Measurements from ENCODE around the gene AGBL4. TPM values are rescaled to one million over a fixed set of nuclear protein-coding genes. Genes with fewer than 3 reads are reported as not detected.

AGBL4 gene
- total RNA-seq, 1 experiment from 2014 or later: 0.33 TPM

DNA sequence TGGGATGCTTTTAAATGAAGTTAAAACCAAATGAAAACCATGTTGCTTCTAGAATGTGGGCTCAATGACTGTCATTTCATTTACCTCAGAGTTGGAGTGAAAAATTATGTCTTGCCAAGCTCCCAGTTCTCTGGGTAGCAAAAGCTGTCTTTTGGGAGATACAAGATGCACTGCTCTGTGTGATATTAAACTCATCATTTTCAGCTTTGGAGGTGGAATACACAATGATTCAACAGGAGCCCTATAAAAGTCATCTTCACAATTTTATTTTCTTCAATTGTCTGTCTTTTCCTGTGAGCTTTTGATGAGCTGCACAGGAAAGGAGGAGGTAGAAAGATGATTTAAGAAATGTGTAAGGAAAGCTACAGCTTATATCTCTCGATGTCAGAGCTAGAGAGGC lies 1431.4 kb downstream of the AGBL4 start:
- TF ChIP-seq EZH2phosphoT487 (IDR thresholded peaks at IDR 0.05; ENCODE audit: borderline replicate concordance, low read length) (no peak), EZH2 (IDR thresholded peaks at IDR 0.05; ENCODE audit: low read length, unreplicated experiment) (no peak)
- TF ChIP-seq, protein P1, sequence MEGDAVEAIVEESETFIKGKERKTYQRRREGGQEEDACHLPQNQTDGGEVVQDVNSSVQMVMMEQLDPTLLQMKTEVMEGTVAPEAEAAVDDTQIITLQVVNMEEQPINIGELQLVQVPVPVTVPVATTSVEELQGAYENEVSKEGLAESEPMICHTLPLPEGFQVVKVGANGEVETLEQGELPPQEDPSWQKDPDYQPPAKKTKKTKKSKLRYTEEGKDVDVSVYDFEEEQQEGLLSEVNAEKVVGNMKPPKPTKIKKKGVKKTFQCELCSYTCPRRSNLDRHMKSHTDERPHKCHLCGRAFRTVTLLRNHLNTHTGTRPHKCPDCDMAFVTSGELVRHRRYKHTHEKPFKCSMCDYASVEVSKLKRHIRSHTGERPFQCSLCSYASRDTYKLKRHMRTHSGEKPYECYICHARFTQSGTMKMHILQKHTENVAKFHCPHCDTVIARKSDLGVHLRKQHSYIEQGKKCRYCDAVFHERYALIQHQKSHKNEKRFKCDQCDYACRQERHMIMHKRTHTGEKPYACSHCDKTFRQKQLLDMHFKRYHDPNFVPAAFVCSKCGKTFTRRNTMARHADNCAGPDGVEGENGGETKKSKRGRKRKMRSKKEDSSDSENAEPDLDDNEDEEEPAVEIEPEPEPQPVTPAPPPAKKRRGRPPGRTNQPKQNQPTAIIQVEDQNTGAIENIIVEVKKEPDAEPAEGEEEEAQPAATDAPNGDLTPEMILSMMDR (conservative IDR thresholded peaks at IDR 0.05; ENCODE audit: low read depth, low read length): no peak
- Histone ChIP-seq H3K9me3 (ENCODE audit: low read length) (no peaks in the 10 kb centered on the region), H3K9me2 (replicated peaks; ENCODE audit: low read length) (no peaks in the 10 kb centered on the region), H3K27ac (ENCODE audit: low read length) (no peak overlapping the region), H3K4me1 (ENCODE audit: insufficient read depth, low read length) (no peaks in the 10 kb centered on the region), H2AFZ (ENCODE audit: low read length) (no peak overlapping the region), H3K79me2 (ENCODE audit: low read length) (no peaks in the 10 kb centered on the region), H3K4me3 (ENCODE audit: low read length) (no peak overlapping the region), H3F3A (ENCODE audit: low read length, unreplicated experiment) (no peaks in the 10 kb centered on the region), H3K4me2 (ENCODE audit: low read length) (no peak overlapping the region), H3K27me3 (ENCODE audit: low read length) (peaks cover 26% of the 10 kb centered on the region; the same call in 1 of the 2 replicates), H3K9ac (ENCODE audit: low read length) (no peak overlapping the region), H3K36me3 (ENCODE audit: low read depth, low read length) (no peaks in the 10 kb centered on the region), H4K20me1 (ENCODE audit: low read length) (no peaks in the 10 kb centered on the region)
- BruUV-seq (replicated peaks): no TSS peak
- no peak for ATAC-seq
- ChIA-PET POLR2A (ENCODE audit: unreplicated experiment) (no interaction called here), CTCF (interaction anchor here (0.6 kb wide), 1 partner anchor 120 kb away, joined by 5 read pairs; the partner anchor contains the start of gene SPATA6)
- DNase-seq: no peak
- intact Hi-C loops (cut with micrococcal nuclease): no loop called here

DNA sequence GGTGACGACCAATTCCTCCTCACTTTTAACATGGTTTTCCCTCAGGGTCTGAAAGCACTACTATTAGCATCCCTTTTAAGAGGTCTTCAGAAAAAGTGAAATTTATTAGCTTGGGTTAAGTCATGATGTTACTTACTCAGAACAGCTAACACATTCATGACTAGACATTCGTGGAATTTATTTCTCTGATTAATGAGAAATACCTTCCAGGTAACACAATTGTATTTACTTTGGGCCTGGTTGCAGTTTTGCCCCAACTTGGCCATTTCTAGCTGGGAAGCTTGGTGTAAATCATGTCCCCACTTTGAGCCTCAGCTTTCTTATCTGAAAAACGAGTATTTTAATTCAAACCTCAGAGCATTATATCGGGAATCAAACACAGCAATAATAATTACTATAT lies 1432.6 kb downstream of the AGBL4 start:
- Histone ChIP-seq H3K4me2 (ENCODE audit: low read length) (no peak overlapping the region), H3K27me3 (ENCODE audit: low read length) (peaks cover 37% of the 10 kb centered on the region; the same call in 1 of the 2 replicates), H3K79me2 (ENCODE audit: low read length) (no peaks in the 10 kb centered on the region), H3K27ac (ENCODE audit: low read length) (no peak overlapping the region), H3K4me1 (ENCODE audit: insufficient read depth, low read length) (no peaks in the 10 kb centered on the region), H3K9me3 (ENCODE audit: low read length) (no peaks in the 10 kb centered on the region), H2AFZ (ENCODE audit: low read length) (no peak overlapping the region), H3K9ac (ENCODE audit: low read length) (no peak overlapping the region), H3K4me3 (ENCODE audit: low read length) (no peak overlapping the region), H3K9me2 (replicated peaks; ENCODE audit: low read length) (no peaks in the 10 kb centered on the region), H3K36me3 (ENCODE audit: low read depth, low read length) (no peaks in the 10 kb centered on the region), H3F3A (ENCODE audit: low read length, unreplicated experiment) (no peaks in the 10 kb centered on the region), H4K20me1 (ENCODE audit: low read length) (no peaks in the 10 kb centered on the region)
- intact Hi-C loops (cut with micrococcal nuclease): no loop called here
- BruUV-seq (replicated peaks): no TSS peak
- CTCF ChIA-PET: interaction anchor here (0.5 kb wide), 1 partner anchor 226 kb away, joined by 3 read pairs; no protein-coding TSS in a partner anchor
- POLR2A ChIA-PET (ENCODE audit: unreplicated experiment): no interaction called here
- no peak for DNase-seq
- ATAC-seq: no peak
- TF ChIP-seq EZH2phosphoT487 (IDR thresholded peaks at IDR 0.05; ENCODE audit: borderline replicate concordance, low read length): no peak
- TF ChIP-seq, protein P1 (conservative IDR thresholded peaks at IDR 0.05; ENCODE audit: low read depth, low read length): no peak

DNA sequence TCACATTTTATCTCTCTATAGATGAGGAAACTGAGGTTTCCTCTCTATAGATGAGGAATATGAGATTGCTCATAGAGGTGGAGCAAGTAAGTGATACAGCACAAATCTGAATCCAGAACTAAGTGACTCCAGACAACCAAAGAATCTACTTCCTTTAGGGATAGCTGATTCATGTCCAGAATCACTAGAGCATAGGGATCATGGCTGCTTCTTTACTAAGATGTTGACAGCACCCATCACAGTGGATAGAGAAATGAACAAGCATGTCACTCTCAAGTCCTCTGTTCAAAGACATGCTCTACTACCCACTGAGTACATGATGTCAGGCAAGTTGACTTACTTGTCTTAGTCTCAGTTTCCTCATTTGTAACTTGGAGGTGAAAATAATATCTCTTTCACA lies 1435.7 kb downstream of the AGBL4 start:
- BruUV-seq (replicated peaks): no TSS peak
- no peak for TF ChIP-seq EZH2 (IDR thresholded peaks at IDR 0.05; ENCODE audit: low read length, unreplicated experiment)
- TF ChIP-seq, protein P1 (conservative IDR thresholded peaks at IDR 0.05; ENCODE audit: low read depth, low read length): no peak
- TF ChIP-seq EZH2phosphoT487 (IDR thresholded peaks at IDR 0.05; ENCODE audit: borderline replicate concordance, low read length): no peak
- peaks cover 55% of the 10 kb centered on the region for H3K27me3 ChIP-seq (ENCODE audit: low read length)

More for the DNA sequence above, 1435.7 kb downstream of the AGBL4 start:
- no peak for ATAC-seq
- Histone ChIP-seq H3K36me3 (ENCODE audit: low read depth, low read length) (no peaks in the 10 kb centered on the region), H2AFZ (ENCODE audit: low read length) (no peak overlapping the region), H3K4me2 (ENCODE audit: low read length) (no peak overlapping the region), H3K4me1 (ENCODE audit: insufficient read depth, low read length) (no peaks in the 10 kb centered on the region), H3K27ac (ENCODE audit: low read length) (no peak overlapping the region), H3K79me2 (ENCODE audit: low read length) (no peaks in the 10 kb centered on the region), H3K9me3 (ENCODE audit: low read length) (no peaks in the 10 kb centered on the region), H3K9me2 (replicated peaks; ENCODE audit: low read length) (no peaks in the 10 kb centered on the region), H4K20me1 (ENCODE audit: low read length) (no peaks in the 10 kb centered on the region), H3K9ac (ENCODE audit: low read length) (no peak overlapping the region), H3K4me3 (ENCODE audit: low read length) (no peak overlapping the region), H3F3A (ENCODE audit: low read length, unreplicated experiment) (no peaks in the 10 kb centered on the region)
- intact Hi-C loops (cut with micrococcal nuclease): no loop called here
- DNase-seq: no peak
- ChIA-PET CTCF (no interaction called here), POLR2A (ENCODE audit: unreplicated experiment) (no interaction called here)
